ENCODE results near the gene APOBEC3H.

- TF ChIP-seq CTCF (IDR thresholded peaks at IDR 0.05) = no peak
- no peak for TF ChIP-seq POLR2A (IDR thresholded peaks at IDR 0.05)
- TF ChIP-seq POLR2AphosphoS5 (IDR thresholded peaks at IDR 0.05) = no peak
- no peak for TF ChIP-seq EP300 (IDR thresholded peaks at IDR 0.05)
Observed at GRCh38 chr22:39098026-39098425, 982 bp downstream of the APOBEC3H start.
